HG02973 (cell line): ENCODE results near the gene DYNLT3.
A peak's percentile ranks its signal among the peaks of the same experiment; 100 is the strongest.

Experiments used
- ATAC-seq: cut with Tn5 transposase; IDR thresholded peaks from one replicate; pipeline ENCODE4 v1.9.1; 2021; ENCODE audit warnings: moderate library complexity; ENCODE audit not compliant: unreplicated experiment

Gene DYNLT3

GRCh38 chrX:37846141-37846540, 1.2 kb downstream of the DYNLT3 start:
- no peak for ATAC-seq

GRCh38 chrX:37844622-37845021, 2.7 kb downstream of the DYNLT3 start:
- ATAC-seq: no peak

- no peak for ATAC-seq
These were observed 6.4 kb downstream of the DYNLT3 start for GRCh38 chrX:37840931-37841330.

- no peak for ATAC-seq
These were observed 12.4 kb downstream of the DYNLT3 start for GRCh38 chrX:37834937-37835336.

DNA sequence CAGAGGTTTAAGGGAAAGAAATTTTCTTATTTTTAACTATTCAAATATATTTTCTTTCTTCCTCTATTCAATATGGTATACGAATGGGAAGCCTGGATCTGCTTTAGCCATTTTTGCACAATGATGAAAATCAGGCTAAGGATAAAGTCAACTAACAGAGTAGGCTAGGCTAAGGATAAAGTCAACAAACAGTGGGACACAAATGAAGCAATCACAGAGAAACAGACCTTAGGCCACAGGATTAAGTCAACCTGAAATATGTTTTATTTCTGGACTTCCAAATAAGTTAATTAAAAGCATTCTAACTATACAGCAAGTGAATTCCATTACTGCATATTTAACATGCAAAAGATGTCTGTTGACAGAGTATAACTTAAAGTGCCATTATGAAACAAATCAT, 17.0 kb downstream of the DYNLT3 start:
- no peak for ATAC-seq

DNA sequence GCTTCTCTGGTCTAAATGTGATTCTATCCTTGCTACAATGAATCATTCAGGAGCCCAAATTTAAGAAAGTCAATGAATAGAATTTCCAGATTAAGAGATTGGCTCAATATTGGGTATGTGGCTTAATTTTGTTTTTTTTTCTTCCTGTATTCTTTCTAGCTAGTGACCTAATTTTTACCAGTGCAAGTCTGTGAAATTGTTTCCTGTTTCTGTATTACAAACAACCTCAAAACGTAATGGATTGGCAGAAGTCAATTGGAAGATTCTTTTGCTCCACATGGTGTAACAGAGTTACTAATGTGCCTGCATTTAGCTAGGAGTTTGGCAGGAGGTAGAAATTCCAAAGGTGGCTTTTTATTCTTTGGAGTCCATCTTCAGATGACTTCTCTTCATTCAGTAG, 17.6 kb downstream of the DYNLT3 start:
- ATAC-seq: no peak

DNA sequence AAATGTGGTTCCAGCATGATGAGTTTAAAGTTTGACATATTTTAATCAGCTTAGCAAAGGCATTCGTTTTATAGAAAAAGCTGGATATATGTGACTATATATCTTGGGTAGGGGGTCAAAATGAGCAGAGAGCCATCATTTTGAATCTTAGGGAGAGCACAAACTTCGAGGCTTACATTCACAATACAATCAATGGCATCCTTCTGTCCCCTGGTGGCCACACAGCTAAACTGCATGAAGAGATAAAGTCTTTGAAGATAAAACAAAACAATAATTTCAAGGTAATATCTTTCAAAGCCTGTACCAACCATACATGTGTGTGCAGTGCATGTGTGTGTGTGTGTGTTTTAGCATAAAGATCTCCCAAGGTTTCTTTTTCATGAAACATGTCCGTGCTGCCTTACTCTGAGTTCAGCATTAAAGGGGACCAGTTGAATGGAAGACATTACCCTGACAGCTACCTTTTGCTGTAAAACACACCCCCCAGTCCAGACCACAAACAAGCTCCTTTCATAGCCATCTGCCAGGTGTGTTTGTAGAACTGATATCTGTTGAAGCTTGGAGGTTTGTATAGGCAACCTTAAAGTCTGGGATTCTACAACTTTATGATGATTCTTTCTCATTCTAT, 22.0 kb downstream of the DYNLT3 start:
- ATAC-seq: peak; percentile 61

- no peak for ATAC-seq
These were observed 22.7 kb downstream of the DYNLT3 start for GRCh38 chrX:37824491-37825214.

- ATAC-seq: no peak
These were observed 26.7 kb downstream of the DYNLT3 start for GRCh38 chrX:37820646-37821045.

- peak; percentile 46 for ATAC-seq
These were observed 29.3 kb downstream of the DYNLT3 start for GRCh38 chrX:37818031-37818430.

- ATAC-seq: peak; percentile 50
These were observed 29.8 kb downstream of the DYNLT3 start for GRCh38 chrX:37817579-37817978.

DNA sequence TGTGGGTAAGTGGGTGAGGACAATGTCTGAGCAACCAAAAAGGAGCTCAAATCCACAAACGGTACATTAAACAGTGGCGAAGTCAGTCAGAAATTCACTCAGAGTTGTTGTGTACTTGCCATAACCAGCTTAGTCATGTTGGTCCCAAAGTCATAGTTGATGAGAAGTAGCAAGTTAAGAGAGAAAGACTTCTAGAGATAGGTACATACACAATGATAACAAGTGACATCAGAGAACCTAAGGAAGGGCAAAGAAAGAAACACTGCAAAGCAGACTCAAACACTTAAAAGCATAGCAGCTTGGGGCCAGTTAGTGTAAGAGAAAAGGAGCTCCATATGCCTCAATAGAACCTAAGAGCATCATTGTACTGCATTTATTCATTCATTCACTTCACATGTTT, 30.2 kb downstream of the DYNLT3 start:
- peak; percentile 31 for ATAC-seq

DNA sequence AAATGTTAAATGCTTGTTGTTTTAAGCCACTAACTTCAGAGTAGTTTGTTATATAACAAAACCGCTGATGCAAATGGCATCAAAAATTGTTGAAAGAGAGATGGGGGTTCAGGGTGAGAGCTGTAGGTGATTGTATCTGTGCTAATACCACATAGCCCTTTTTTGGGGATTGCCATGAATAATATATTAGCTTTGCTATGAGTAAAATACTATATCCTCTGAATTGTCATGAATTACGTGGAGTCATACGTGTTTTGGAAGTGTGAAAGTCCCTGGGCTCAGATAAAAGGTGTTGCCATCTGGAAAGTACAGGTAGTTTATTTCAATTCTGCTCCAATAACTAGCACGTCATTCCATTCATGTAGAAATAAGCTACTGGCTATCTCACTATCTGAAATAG, 30.6 kb downstream of the DYNLT3 start:
- peak; percentile 29 for ATAC-seq

GRCh38 chrX:37815366-37815765, 32.0 kb downstream of the DYNLT3 start:
- ATAC-seq: no peak

GRCh38 chrX:37813570-37813969, 33.8 kb downstream of the DYNLT3 start:
- no peak for ATAC-seq

DNA sequence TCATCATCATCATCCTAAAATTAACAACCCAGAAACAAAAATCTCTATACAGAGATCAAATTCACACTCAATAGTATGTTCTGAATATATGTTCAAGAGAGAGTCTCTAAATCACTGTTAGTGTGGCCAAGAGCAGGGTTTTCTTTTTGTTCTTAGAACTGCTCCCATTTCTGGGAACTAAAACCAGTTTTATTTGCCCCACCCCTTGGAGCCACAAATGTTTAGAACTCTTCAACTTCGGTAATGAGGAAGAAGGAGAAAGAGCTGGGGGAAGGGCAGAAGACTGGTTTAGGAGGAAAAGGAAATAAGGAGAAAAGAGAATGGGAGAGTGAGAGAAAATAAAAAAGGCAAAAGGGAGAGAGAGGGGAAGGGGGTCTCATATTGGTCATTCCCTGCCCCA, 35.3 kb downstream of the DYNLT3 start:
- ATAC-seq: no peak

DNA sequence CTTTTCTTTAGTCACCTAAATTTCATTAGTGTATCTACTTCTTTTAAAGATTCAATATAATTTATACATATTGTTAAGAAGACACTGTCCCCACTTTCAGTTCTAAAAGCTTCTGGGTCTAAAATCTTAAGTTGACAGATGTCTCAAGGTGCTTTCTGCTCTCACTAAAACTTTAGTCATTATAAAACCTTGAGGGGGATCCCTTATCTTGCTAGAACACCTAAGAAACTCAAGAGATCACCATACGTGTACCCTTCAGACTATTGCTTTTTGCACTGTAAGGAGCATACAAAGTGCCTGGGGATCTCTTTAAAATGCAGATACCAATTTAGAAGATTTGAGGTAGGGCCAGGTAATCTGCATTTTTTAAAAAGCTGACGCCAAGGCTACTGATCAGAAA, 37.4 kb downstream of the DYNLT3 start:
- ATAC-seq: no peak

DNA sequence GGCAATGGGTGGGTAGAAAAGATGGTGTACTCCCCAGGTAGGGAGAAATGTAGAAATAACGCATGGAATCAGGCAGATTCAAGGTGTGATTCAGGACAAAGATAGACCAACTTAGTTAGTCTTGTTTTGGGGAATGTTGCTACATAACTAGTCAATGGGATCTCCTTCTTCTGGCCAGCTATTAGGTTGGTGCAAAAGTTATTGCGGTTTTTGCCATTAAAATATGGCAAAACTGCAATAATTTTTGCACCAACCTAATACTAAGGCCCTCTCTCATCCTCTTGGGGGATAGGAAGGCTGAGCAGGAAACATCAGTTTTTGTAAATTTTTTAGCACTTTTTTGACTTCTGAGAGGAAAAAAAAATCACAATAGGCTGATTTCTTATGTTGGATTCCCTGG, 44.3 kb downstream of the DYNLT3 start:
- ATAC-seq: no peak

GRCh38 chrX:37802028-37802427, 45.3 kb downstream of the DYNLT3 start:
- ATAC-seq: no peak

DNA sequence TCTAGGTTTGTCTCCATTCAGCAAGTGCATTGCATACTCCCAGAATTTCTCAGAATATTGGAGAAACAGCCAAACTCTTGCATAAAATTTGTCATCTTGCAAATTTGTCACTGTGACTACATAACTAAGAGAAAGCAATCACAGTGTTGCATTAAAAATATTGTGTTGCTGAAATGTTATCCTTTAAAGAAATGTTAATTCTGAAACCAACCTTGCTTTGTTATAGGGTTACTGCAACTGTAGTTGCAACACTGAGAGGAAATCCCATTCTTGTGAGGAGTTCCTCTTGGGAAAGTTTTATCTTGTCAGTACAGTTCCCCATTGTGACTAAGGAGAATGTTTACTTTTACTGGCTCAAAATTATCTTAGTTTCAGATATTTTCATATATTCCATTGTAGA, 46.7 kb downstream of the DYNLT3 start:
- ATAC-seq: no peak

DNA sequence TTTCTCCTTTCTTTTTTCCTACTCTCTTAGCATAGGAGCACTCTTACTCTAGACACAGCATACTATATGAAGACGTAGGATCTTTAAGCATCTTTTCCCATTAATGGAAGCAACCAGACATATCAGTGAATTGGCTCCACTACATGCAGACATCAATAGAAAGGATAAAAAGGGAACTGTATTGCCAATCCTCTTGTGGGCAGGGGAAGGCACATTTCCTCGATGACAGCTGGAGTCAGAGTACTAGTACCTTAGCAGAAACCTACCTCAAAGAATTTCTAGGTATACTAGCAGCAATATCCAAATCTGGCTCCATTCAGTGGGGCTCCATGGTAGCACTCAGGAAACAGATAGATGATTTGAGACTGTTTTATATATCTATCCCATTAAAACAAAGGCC, 47.4 kb downstream of the DYNLT3 start:
- no peak for ATAC-seq

DNA sequence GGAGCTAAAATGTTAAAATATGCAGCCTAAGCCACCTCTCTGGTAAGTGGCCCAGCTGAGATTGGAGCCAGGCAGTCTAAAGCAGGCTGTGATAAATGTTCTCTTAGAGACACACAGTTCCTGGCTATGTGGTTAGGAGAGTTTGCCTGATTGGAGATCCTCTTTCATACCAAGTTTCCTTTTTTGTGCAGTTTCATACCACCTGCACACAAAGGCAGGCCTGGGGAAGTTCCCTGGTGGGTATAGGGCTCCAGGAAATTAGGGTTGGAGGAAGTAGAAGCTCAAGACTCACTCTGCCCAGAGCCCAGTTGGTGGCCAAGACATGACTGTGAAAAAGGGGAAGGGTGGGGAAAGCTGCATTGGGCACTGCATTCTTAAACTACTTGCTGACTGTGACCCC, 50.6 kb downstream of the DYNLT3 start:
- ATAC-seq: peak; percentile 81

DNA sequence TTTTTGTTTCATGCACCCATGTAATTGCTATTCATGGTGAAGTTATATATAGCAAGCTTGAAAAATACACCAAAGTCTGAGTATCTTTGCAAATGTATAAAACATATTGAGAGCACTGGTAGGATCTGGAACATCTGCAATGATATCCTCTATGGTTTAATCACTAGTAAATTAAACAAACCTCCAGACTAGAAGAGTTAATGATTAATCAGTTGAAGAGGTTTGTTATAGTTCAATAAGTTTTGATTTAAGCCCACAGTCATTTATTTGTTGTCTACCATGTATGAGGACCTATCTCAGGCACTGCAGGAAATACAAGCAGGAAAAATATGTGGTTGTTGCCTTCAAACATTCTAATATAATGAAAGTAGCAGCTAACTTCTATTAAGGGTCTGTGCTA, 51.1 kb downstream of the DYNLT3 start:
- no peak for ATAC-seq
